B cell (primary cell): Measurements from ENCODE around the gene C10orf143. TPM values are rescaled to one million over a fixed set of nuclear protein-coding genes. Genes with fewer than 3 reads are reported as not detected.

Experiments used
- ATAC-seq: fragments of 200-7000 bp; cut with Tn5 transposase; one replicate; pipeline ENCODE4 v1.10.0; 2021; ENCODE audit warnings: low read depth, mild to moderate bottlenecking, moderate number of reproducible peaks, moderate library complexity
- CTCF ChIA-PET: fragments of 350-600 bp; sonication (Branson Sonifier 250); formaldehyde crosslinking; loops from one replicate; lab custom pipeline; 2021; ENCODE audit warnings: antibody characterized with exemption, inconsistent platforms; lab: Charles Lee
- POLR2A ChIA-PET: fragments of 350-600 bp; sonication (Branson Sonifier 250); formaldehyde crosslinking; loops from one replicate; lab custom pipeline; 2021; ENCODE audit warnings: antibody characterized with exemption; lab: Charles Lee
- DNase-seq: peaks from one replicate; pipeline ENCODE4 v3.0.0; 2013
- H2AFZ ChIP-seq: 2 replicates; pipeline ENCODE4 v1.6.1; 2012; ENCODE audit warnings: mild to moderate bottlenecking, low read depth, low read length; ENCODE audit not compliant: insufficient read depth, poor library complexity, severe bottlenecking
- H3K27ac ChIP-seq, 2 donors: 1 replicate in 1 of 2; 2 replicates in 1 of 2; pipeline ENCODE4 v1.5.1; 2012 to 2013; ENCODE audit warnings: low read length in 2 of 2, mild to moderate bottlenecking in 2 of 2, moderate library complexity in 1 of 2
- H3K27me3 ChIP-seq, 4 experiments: fragments of 200-600 bp in 1 of 4; sonication (generic) in 1 of 4; replicated peaks in 1 of 4; 1 replicate in 2 of 4; 2 replicates in 2 of 4; pipeline versions ENCODE4 v1.6.1 to v1.7.0; 2013 to 2016; ENCODE audit warnings: low read length in 3 of 4, mild to moderate bottlenecking in 2 of 4, mixed read lengths in 1 of 4, moderate library complexity in 1 of 4; ENCODE audit not compliant: insufficient read depth in 4 of 4, control insufficient read depth in 3 of 4; ENCODE audit errors: control extremely low read depth in 1 of 4
- H3K36me3 ChIP-seq, 2 experiments: replicated peaks in 1 of 2; 1 replicate in 1 of 2; 2 replicates in 1 of 2; pipeline versions ENCODE4 v1.6.1 to v1.7.1; 2013; ENCODE audit warnings: low read length in 1 of 2; ENCODE audit not compliant: insufficient read depth in 2 of 2, control insufficient read depth in 1 of 2; ENCODE audit errors: control extremely low read depth in 1 of 2, extremely low read depth in 1 of 2
- H3K4me1 ChIP-seq, 2 donors: fragments of 200-600 bp in 1 of 2; sonication (generic) in 1 of 2; 1 replicate in 1 of 2; 2 replicates in 1 of 2; pipeline versions ENCODE4 v1.5.1 to v1.6.1; 2013 to 2017; ENCODE audit warnings: low read length in 2 of 2; ENCODE audit not compliant: control insufficient read depth in 2 of 2, insufficient read depth in 2 of 2
- H3K4me2 ChIP-seq: replicated peaks from 2 replicates; pipeline ENCODE3; 2012; ENCODE audit warnings: mild to moderate bottlenecking, low read depth, low read length; ENCODE audit not compliant: poor library complexity, severe bottlenecking
- H3K4me3 ChIP-seq, 5 experiments: fragments of 200-600 bp in 1 of 5; sonication (generic) in 1 of 5; 1 replicate in 3 of 5; 2 replicates in 2 of 5; pipeline versions ENCODE4 v1.5.1 to v1.7.0; 2011 to 2016; ENCODE audit warnings: low read length in 4 of 5, mild to moderate bottlenecking in 4 of 5, low read depth in 2 of 5, control low read depth in 1 of 5, moderate library complexity in 1 of 5; ENCODE audit not compliant: insufficient read depth in 1 of 5; ENCODE audit errors: control extremely low read depth in 1 of 5, extremely low read depth in 1 of 5
- H3K79me2 ChIP-seq: fragments of 200-600 bp; sonication (generic); one replicate; pipeline ENCODE4 v1.6.0; 2016; ENCODE audit warnings: low read length; ENCODE audit not compliant: control insufficient read depth, insufficient read depth
- H3K9ac ChIP-seq: fragments of 200-600 bp; sonication (generic); 2 replicates; pipeline ENCODE4 v1.6.1; 2017; ENCODE audit warnings: mild to moderate bottlenecking, low read length, moderate library complexity
- H3K9me3 ChIP-seq, 3 donors: one replicate each; pipeline versions ENCODE4 v1.6.1 to v1.7.1; 2013; ENCODE audit warnings: low read length in 2 of 3; ENCODE audit not compliant: control insufficient read depth in 2 of 3, insufficient read depth in 1 of 3; ENCODE audit errors: control extremely low read depth in 1 of 3
- H4K20me1 ChIP-seq: 2 replicates; pipeline ENCODE4 v1.6.0; 2012; ENCODE audit warnings: mild to moderate bottlenecking, low read length; ENCODE audit not compliant: insufficient read depth, control insufficient read depth, poor library complexity, severe bottlenecking
- H3K27ac Mint-ChIP-seq: one replicate; pipeline ENCODE4 v1.8.0; 2021; ENCODE audit warnings: mixed read lengths
- H3K27me3 Mint-ChIP-seq: one replicate; pipeline ENCODE4 v1.8.0; 2021; ENCODE audit warnings: mixed read lengths
- H3K4me1 Mint-ChIP-seq: one replicate; pipeline ENCODE4 v1.8.0; 2021; ENCODE audit warnings: mixed read lengths
- H3K4me3 Mint-ChIP-seq: one replicate; pipeline ENCODE4 v1.8.0; 2021; ENCODE audit warnings: mixed read lengths
- H3K9me3 Mint-ChIP-seq: one replicate; pipeline ENCODE4 v1.8.0; 2022; ENCODE audit warnings: mixed read lengths; ENCODE audit not compliant: insufficient read depth
- CTCF ChIP-seq: fragments of 200-600 bp; IDR thresholded peaks from one replicate; pipeline ENCODE4 v1.8.0; 2022; ENCODE audit warnings: antibody characterized with exemption, mild to moderate bottlenecking
- EZH2 ChIP-seq: IDR thresholded peaks from 2 replicates; pipeline ENCODE4 v1.6.1; 2012; ENCODE audit warnings: borderline replicate concordance, low read depth, mild to moderate bottlenecking, moderate library complexity, low read length; ENCODE audit not compliant: insufficient read depth, poor library complexity, severe bottlenecking
- WGBS: methylation state at CpG from one replicate; pipeline ENCODE4 v1.1.5; 2013; ENCODE audit warnings: missing lambda C conversion rate; ENCODE audit not compliant: insufficient coverage; 5-methylcytosine and 5-hydroxymethylcytosine counted together
- intact Hi-C: fragments of 100-400 bp; cut with micrococcal nuclease; formaldehyde crosslinking; loops from one replicate; pipeline ENCODE4 v1.10.0; 2022
- polyA plus RNA-seq: library from polyadenylated mRNA; depleted of rRNA; stranded (reverse); fragments of >200 nt; gene quantifications from 2 replicates; pipeline ENCODE4 v1.2.3, GENCODE V29; 2012
- total RNA-seq, 2 donors: library from RNA; stranded (reverse); fragments of 120-200 nt in 1 of 2; gene quantifications; 1 replicate in 1 of 2; 2 replicates in 1 of 2; pipeline versions ENCODE4 v1.2.3 to v1.2.4, GENCODE V29; 2013 to 2022

Gene C10orf143
- total and polyA plus RNA-seq, 2 donors (not counting 1 experiment from before 2014, with no cell fraction given), result 9.1 to 12.8 TPM

DNA sequence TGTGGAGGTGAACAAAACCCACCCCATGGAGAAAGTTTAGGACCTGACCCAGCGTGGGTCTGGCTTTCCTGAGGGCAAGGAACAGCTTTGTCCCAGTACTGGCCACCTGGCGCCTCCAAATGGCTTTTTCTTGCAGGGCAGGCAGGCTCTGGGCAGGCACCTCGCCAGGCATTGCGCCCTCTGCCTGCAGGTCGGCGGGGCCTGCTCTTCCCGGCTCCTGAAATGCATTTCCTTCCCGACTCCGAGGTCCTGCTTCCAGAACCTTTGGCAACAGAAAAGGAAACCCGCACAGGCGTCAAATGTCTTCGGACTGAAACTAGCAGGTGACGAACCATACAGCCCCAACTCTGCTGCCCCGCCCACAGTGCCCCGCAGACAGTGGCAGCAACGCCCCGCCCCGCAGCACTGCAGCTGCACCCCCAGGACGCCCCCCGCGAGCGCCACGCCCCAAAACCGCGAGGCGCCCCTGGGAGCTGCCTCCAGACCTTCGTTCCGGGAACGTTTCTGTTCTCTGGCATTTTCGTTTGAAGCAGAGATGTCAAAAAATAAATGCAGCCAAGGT, 65.5 kb downstream of the C10orf143 start:
- no peak for TF ChIP-seq CTCF
- no peak for TF ChIP-seq EZH2
- no peak for DNase-seq
- ATAC-seq, result no peak
- no peaks in the 10 kb centered on the region for H3K79me2 ChIP-seq
- peaks cover 0 to 7% (median 0%) of the 10 kb centered on the region in 3 donors for H3K9me3 ChIP-seq
- peaks cover 0 to 4% (median 0%) of the 10 kb centered on the region in 4 experiments for H3K27me3 ChIP-seq
- 62% methylated on average over 30 of the region's 30 CpGs for WGBS
- no peaks in the 10 kb centered on the region for H4K20me1 ChIP-seq
- H3K9me3 Mint-ChIP-seq, result no peaks in the 10 kb centered on the region
- H3K4me3 ChIP-seq, result no peak overlapping the region
- no peak overlapping the region for H3K4me3 Mint-ChIP-seq
- H3K36me3 ChIP-seq, result no peaks in the 10 kb centered on the region
- CTCF ChIA-PET, result no interaction called here
- no peaks in the 10 kb centered on the region for H3K4me1 Mint-ChIP-seq
- H3K27me3 Mint-ChIP-seq, result peaks cover 15% of the 10 kb centered on the region
- no peak overlapping the region for H3K27ac Mint-ChIP-seq
- H3K4me2 ChIP-seq, result no peak overlapping the region
- H2AFZ ChIP-seq, result no peak overlapping the region
- POLR2A ChIA-PET, result no interaction called here
- intact Hi-C loops, result no loop called here
- no peak overlapping the region for H3K9ac ChIP-seq
- H3K27ac ChIP-seq, result no peak overlapping the region
- H3K4me1 ChIP-seq, result no peaks in the 10 kb centered on the region

- intact Hi-C loops, result no loop called here
- DNase-seq, result no peak
- 82% methylated on average over 15 of the region's 17 CpGs for WGBS
Measured at GRCh38 chr10:130044067-130045061, 66.3 kb downstream of the C10orf143 start.

More at GRCh38 chr10:130044067-130045061, 66.3 kb downstream of the C10orf143 start:
- Histone ChIP-seq H3K9ac (no peak overlapping the region), H3K27me3 (peaks cover 0 to 4% (median 0%) of the 10 kb centered on the region in 4 experiments), H3K4me1 (no peaks in the 10 kb centered on the region), H3K9me3 (peaks cover 0 to 7% (median 0%) of the 10 kb centered on the region in 3 donors), H3K36me3 (no peaks in the 10 kb centered on the region), H3K27ac (no peak overlapping the region), H3K4me2 (no peak overlapping the region), H3K4me3 (no peak overlapping the region), H3K79me2 (no peaks in the 10 kb centered on the region), H2AFZ (no peak overlapping the region), H4K20me1 (no peaks in the 10 kb centered on the region)
- Mint-ChIP-seq H3K27ac (no peak overlapping the region), H3K4me3 (no peak overlapping the region), H3K9me3 (no peaks in the 10 kb centered on the region), H3K27me3 (peaks cover 15% of the 10 kb centered on the region), H3K4me1 (no peaks in the 10 kb centered on the region)
- ChIA-PET CTCF (no interaction called here), POLR2A (no interaction called here)
- TF ChIP-seq CTCF, result no peak
- no peak for TF ChIP-seq EZH2
- ATAC-seq, result no peak
